HG03460 (cell line): ENCODE results near the gene DCHS1.

ENCODE experiments used
- ATAC-seq: cut with Tn5 transposase; IDR thresholded peaks from one replicate; pipeline ENCODE4 v1.9.1; 2021; ENCODE audit not compliant: unreplicated experiment

The DCHS1 gene

GRCh38 chr11:6674219-6674597, 18.6 kb upstream of the DCHS1 start:
- ATAC-seq = no peak

- no peak for ATAC-seq
Observed at GRCh38 chr11:6673523-6674218, 18.1 kb upstream of the DCHS1 start.

GRCh38 chr11:6671991-6672390, 16.4 kb upstream of the DCHS1 start:
- no peak for ATAC-seq

GRCh38 chr11:6670202-6670830, 14.7 kb upstream of the DCHS1 start:
- no peak for ATAC-seq

GRCh38 chr11:6667733-6668374, 12.2 kb upstream of the DCHS1 start:
- ATAC-seq = peak; percentile 66

- no peak for ATAC-seq
Observed at GRCh38 chr11:6666302-6667183, 10.9 kb upstream of the DCHS1 start.

GRCh38 chr11:6664551-6664950, 8.9 kb upstream of the DCHS1 start:
- no peak for ATAC-seq

GRCh38 chr11:6663794-6664469, 8.3 kb upstream of the DCHS1 start:
- ATAC-seq = no peak

- ATAC-seq = no peak
Observed at GRCh38 chr11:6660712-6661111, 5.1 kb upstream of the DCHS1 start.

- ATAC-seq = no peak
Observed at GRCh38 chr11:6658647-6659046, 3.0 kb upstream of the DCHS1 start.

GRCh38 chr11:6657346-6657745, 1.7 kb upstream of the DCHS1 start:
- ATAC-seq = no peak

- no peak for ATAC-seq
Observed at GRCh38 chr11:6656936-6657335, 1.3 kb upstream of the DCHS1 start.

- ATAC-seq = no peak
Observed at GRCh38 chr11:6656584-6656915, 941 bp upstream of the DCHS1 start.

GRCh38 chr11:6655020-6655789, 404 bp downstream of the DCHS1 start:
- no peak for ATAC-seq

- ATAC-seq = no peak
Observed at GRCh38 chr11:6654281-6655019, 1.2 kb downstream of the DCHS1 start.

- no peak for ATAC-seq
Observed at GRCh38 chr11:6653656-6654055, 2.0 kb downstream of the DCHS1 start.

- no peak for ATAC-seq
Observed at GRCh38 chr11:6653097-6653496, 2.5 kb downstream of the DCHS1 start.

GRCh38 chr11:6652182-6652581, 3.4 kb downstream of the DCHS1 start:
- no peak for ATAC-seq

GRCh38 chr11:6650980-6651379, 4.6 kb downstream of the DCHS1 start:
- ATAC-seq = no peak

GRCh38 chr11:6650104-6650503, 5.5 kb downstream of the DCHS1 start:
- ATAC-seq = no peak
